ENCODE measurements around the gene LARP4B.

The LARP4B gene

GRCh38 chr10:921471-922414 lies 9.8 kb downstream of the LARP4B start:
- no peak for DNase-seq

- DNase-seq, result no peak
Observed at GRCh38 chr10:920450-920849, 11.1 kb downstream of the LARP4B start.

GRCh38 chr10:919481-919880 lies 12.0 kb downstream of the LARP4B start:
- no peak for DNase-seq

GRCh38 chr10:917999-918398 lies 13.5 kb downstream of the LARP4B start:
- no peak for DNase-seq

- DNase-seq, result no peak
Observed at GRCh38 chr10:917416-917720, 14.1 kb downstream of the LARP4B start.

GRCh38 chr10:916716-917415 lies 14.6 kb downstream of the LARP4B start:
- no peak for DNase-seq

- DNase-seq, result no peak
Observed at GRCh38 chr10:909831-910230, 21.7 kb downstream of the LARP4B start.

- no peak for DNase-seq
Observed at GRCh38 chr10:905972-906371, 25.5 kb downstream of the LARP4B start.

- no peak for DNase-seq
Observed at GRCh38 chr10:905503-905902, 26.0 kb downstream of the LARP4B start.

- DNase-seq, result no peak
Observed at GRCh38 chr10:904403-904802, 27.1 kb downstream of the LARP4B start.

- DNase-seq, result no peak
Observed at GRCh38 chr10:898141-898540, 33.4 kb downstream of the LARP4B start.

- DNase-seq, result no peak
Observed at GRCh38 chr10:896982-897381, 34.5 kb downstream of the LARP4B start.

- no peak for DNase-seq
Observed at GRCh38 chr10:895324-895723, 36.2 kb downstream of the LARP4B start.

GRCh38 chr10:878895-879294 lies 52.6 kb downstream of the LARP4B start:
- no peak for DNase-seq

GRCh38 chr10:878333-878759 lies 53.2 kb downstream of the LARP4B start:
- DNase-seq, result no peak

- no peak for DNase-seq
Observed at GRCh38 chr10:876438-876837, 55.1 kb downstream of the LARP4B start.

- DNase-seq, result no peak
Observed at GRCh38 chr10:873020-873419, 58.5 kb downstream of the LARP4B start.

- DNase-seq, result no peak
Observed at GRCh38 chr10:871951-872403, 59.5 kb downstream of the LARP4B start.

GRCh38 chr10:870564-871166 lies 60.8 kb downstream of the LARP4B start:
- DNase-seq, result no peak

GRCh38 chr10:869171-869570 lies 62.3 kb downstream of the LARP4B start:
- no peak for DNase-seq

GRCh38 chr10:867807-868206 lies 63.7 kb downstream of the LARP4B start:
- DNase-seq, result no peak

GRCh38 chr10:866577-866941 lies 64.9 kb downstream of the LARP4B start:
- no peak for DNase-seq

GRCh38 chr10:865924-866576 lies 65.5 kb downstream of the LARP4B start:
- no peak for DNase-seq
